Ovary (tissue), 9 donors: ENCODE results near the gene KIAA1328. TPM values are rescaled to one million over a fixed set of nuclear protein-coding genes. Genes with fewer than 3 reads are reported as not detected.
"Not testable (repeated sequence)": the region's sequence is repeated elsewhere in the genome, so short reads cannot be mapped to it uniquely, and the experiment has no call there.

Experiments
- DNase-seq, 5 donors: peaks; one replicate each; pipeline ENCODE4 v3.0.0-alpha.2; 2019 to 2020
- H3K27ac ChIP-seq, 2 donors: fragments of 200-600 bp; one replicate each; pipeline versions ENCODE4 v1.5.1 to v1.8.0; 2019 to 2022
- H3K27me3 ChIP-seq: fragments of 200-600 bp; one replicate; pipeline ENCODE4 v1.8.0; 2022
- H3K36me3 ChIP-seq: fragments of 200-600 bp; sonication (generic); one replicate; pipeline ENCODE4 v1.5.1; 2019
- H3K4me1 ChIP-seq: one replicate; pipeline ENCODE4 v1.8.1; 2013; ENCODE audit warnings: mild to moderate bottlenecking, moderate library complexity; ENCODE audit not compliant: insufficient read depth
- H3K4me3 ChIP-seq: fragments of 200-600 bp; sonication (generic); one replicate; pipeline ENCODE4 v1.5.1; 2017
- H3K9me3 ChIP-seq, 2 donors: fragments of 200-600 bp in 1 of 2; sonication (generic) in 1 of 2; one replicate each; pipeline versions ENCODE4 v1.5.1 to v1.8.1; 2013 to 2019; ENCODE audit warnings: mild to moderate bottlenecking in 1 of 2, moderate library complexity in 1 of 2
- EP300 ChIP-seq: sonication (generic); formaldehyde crosslinking; IDR thresholded peaks from one replicate; pipeline ENCODE4 v1.6.1; 2017; ENCODE audit warnings: antibody characterized with exemption
- POLR2A ChIP-seq: fragments of 450-650 bp; IDR thresholded peaks from one replicate; pipeline ENCODE4 v1.6.1; 2017; ENCODE audit warnings: antibody characterized with exemption, mild to moderate bottlenecking, moderate library complexity
- WGBS, 3 donors: extraction: QIAGEN DNeasy Blood & Tissue Kit in 1 of 3; methylation state at CpG; one replicate each; pipeline versions ENCODE4 v1.1.5 to v1.1.7; 2013 to 2017; 5-methylcytosine and 5-hydroxymethylcytosine counted together
- intact Hi-C, 4 donors: fragments of 100-400 bp; cut with DNase I; formaldehyde crosslinking; loops; one replicate each; pipeline versions ENCODE4 v1.11.0 to v1.15.1; 2022 to 2023
- polyA plus RNA-seq, 2 donors: library from polyadenylated mRNA; stranded (reverse); fragments of 200-250 nt in 1 of 2; fragments of 350-450 nt in 1 of 2; fragmentation: Illumina TruSeq in 1 of 2; extraction: RNeasy Lipid Tissue Mini Kit (QIAGEN cat#74804) in 1 of 2; gene quantifications; one replicate each; pipeline ENCODE4 v1.2.3, GENCODE V29; 2013 to 2014
- total RNA-seq, 7 donors: library from RNA; depleted of rRNA in 2 of 7; stranded (reverse); fragments of >200 nt in 2 of 7; fragmentation: NEBNext Ultra II Directional in 3 of 7; extraction: Animal tissue kit (Norgen Biotek cat#: 25700) in 3 of 7; gene quantifications; one replicate each; pipeline versions ENCODE4 v1.1.0 to v1.2.4, GENCODE V29; 2016 to 2023
- TF ChIP-seq, protein P1 (sequence below), 3 donors: fragments of 450-650 bp in 2 of 3; fragments of 200-600 bp in 1 of 3; IDR thresholded peaks; one replicate each; pipeline versions ENCODE4 v1.5.1 to v1.8.0; 2016 to 2022; ENCODE audit warnings: antibody characterized with exemption in 3 of 3, mild to moderate bottlenecking in 1 of 3
- donor health status: DM: no; HTN: no; CAD: no; lungs with moderate emphysema.
- donor health status: DM: no; HTN: no; CAD: no.
- donor health status: Bipolar disorder and iron deficiency.
- donor health status: DM: yes; HTN: yes; CAD: no.
- donor health status: DM: no; HTN: no; CAD: no.
- donor health status: DM: yes; HTN: yes; CAD: no.

KIAA1328 gene
- total and polyA plus RNA-seq, 9 donors: 6.7 to 38.3 (median 18.7) TPM

DNA sequence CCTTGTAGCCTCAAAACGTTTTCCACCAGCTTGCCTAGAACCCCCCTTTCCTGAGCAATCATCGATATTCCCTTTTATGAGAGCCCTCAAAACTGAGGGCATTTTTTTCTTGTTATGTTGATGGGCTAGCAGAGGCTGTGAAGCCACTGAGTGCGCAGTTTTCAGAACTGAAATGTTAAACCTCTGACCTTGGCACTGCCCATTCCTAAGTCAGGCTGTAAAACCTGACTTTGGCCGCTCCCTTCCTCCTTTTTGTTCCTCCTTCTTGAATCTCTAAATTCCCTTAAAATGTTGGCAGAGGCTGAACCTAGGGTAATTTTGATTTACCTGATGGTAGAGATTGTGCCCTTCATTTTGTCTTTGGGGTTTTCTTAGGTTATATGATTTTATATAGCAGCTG lies 334.2 kb downstream of the KIAA1328 start:
- Histone ChIP-seq H3K4me3 (no peak overlapping the region), H3K4me1 (no peaks in the 10 kb centered on the region), H3K36me3 (no peaks in the 10 kb centered on the region), H3K9me3 (no peaks in the 10 kb centered on the region), H3K27me3 (no peaks in the 10 kb centered on the region), H3K27ac (no peak overlapping the region)
- intact Hi-C loops: no loop called here
- no peak for DNase-seq
- 81 to 87% (median 86%) methylated on average over 4 of the region's 4 CpGs for WGBS, 3 donors
- TF ChIP-seq EP300 (no peak), POLR2A (no peak)
- TF ChIP-seq, protein P1, sequence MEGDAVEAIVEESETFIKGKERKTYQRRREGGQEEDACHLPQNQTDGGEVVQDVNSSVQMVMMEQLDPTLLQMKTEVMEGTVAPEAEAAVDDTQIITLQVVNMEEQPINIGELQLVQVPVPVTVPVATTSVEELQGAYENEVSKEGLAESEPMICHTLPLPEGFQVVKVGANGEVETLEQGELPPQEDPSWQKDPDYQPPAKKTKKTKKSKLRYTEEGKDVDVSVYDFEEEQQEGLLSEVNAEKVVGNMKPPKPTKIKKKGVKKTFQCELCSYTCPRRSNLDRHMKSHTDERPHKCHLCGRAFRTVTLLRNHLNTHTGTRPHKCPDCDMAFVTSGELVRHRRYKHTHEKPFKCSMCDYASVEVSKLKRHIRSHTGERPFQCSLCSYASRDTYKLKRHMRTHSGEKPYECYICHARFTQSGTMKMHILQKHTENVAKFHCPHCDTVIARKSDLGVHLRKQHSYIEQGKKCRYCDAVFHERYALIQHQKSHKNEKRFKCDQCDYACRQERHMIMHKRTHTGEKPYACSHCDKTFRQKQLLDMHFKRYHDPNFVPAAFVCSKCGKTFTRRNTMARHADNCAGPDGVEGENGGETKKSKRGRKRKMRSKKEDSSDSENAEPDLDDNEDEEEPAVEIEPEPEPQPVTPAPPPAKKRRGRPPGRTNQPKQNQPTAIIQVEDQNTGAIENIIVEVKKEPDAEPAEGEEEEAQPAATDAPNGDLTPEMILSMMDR (IDR thresholded peaks at IDR 0.05): no peak

DNA sequence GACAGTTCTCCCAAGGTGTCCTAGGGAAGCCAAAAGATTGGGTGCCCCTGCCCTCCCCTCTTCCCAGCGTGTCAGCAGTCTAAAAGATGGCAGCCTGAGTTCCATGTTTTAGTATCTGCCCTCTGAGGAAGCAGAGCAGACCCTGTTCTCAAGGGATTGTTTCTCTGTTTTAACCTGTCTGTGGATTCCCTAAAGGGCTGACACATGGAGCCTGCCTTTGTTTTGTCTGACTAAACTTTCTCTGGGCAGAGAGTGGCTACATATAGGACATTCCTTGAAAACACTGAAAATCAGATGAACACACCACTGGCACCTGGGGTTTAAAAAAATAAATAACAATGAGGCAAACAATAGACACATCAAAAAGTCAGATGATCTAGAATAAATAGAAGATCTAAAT lies 337.6 kb downstream of the KIAA1328 start:
- Histone ChIP-seq H3K27me3 (no peaks in the 10 kb centered on the region), H3K4me1 (no peaks in the 10 kb centered on the region), H3K36me3 (no peaks in the 10 kb centered on the region), H3K27ac (no peak overlapping the region), H3K4me3 (no peak overlapping the region), H3K9me3 (no peaks in the 10 kb centered on the region)
- intact Hi-C loops: no loop called here
- TF ChIP-seq POLR2A: no peak
- TF ChIP-seq, protein P1 (IDR thresholded peaks at IDR 0.05): no peak
- TF ChIP-seq EP300: no peak
- 92 to 100% (median 93%) methylated on average over 1 of the region's 1 CpG for WGBS, 3 donors
- DNase-seq: no peak

DNA sequence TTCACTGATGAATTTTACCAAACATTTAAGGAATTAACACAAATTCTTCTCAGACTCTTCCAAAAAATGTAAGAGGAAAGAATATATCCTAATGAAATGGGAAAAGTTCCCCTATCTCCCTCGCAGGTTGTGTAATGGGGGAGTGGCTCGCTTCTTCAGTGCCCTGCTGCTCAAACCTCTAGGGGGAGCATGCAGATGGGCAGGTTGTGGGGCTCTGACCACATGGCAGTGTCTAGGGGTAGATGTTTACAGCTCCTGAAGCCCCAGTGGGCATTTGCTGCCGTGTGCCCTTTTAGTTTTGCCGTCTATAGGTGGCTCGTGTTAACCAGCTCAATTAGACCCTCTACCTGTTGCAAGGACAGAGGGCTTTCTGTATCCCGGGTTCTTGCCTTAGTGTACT lies 338.0 kb downstream of the KIAA1328 start:
- H3K9me3 ChIP-seq, H3K36me3 ChIP-seq, H3K27me3 ChIP-seq, DNase-seq, H3K4me1 ChIP-seq, intact Hi-C loops, H3K27ac ChIP-seq, H3K4me3 ChIP-seq: not testable (repeated sequence)
- 93 to 94% (median 94%) methylated on average over 6 of the region's 6 CpGs for WGBS, 3 donors

DNA sequence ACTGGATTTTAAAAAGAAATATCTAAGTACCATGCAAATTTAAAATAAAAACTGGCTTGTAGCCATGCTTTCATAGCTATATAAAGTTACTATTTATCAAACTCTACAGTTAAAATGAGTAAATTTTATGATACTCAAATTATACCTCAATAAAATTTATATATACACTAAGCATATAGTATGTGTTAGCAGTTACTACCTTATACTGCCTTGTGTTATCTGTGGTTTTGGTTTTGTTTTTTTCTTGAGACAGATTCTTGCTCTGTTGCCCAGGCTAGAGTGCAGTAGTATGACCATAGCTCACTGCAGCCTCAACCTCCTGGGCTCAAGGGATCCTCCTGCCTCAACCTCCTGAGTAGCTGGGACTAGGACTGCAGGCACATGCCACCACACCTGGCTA lies 342.1 kb downstream of the KIAA1328 start:
- H3K27ac ChIP-seq: no peak overlapping the region
- TF ChIP-seq POLR2A: no peak
- TF ChIP-seq, protein P1 (IDR thresholded peaks at IDR 0.05): no peak
- TF ChIP-seq EP300: no peak
- H3K4me3 ChIP-seq: no peak overlapping the region
- no peak for DNase-seq
- intact Hi-C loops: no loop called here
- no peaks in the 10 kb centered on the region for H3K4me1 ChIP-seq
- no peaks in the 10 kb centered on the region for H3K36me3 ChIP-seq
- H3K27me3 ChIP-seq: no peaks in the 10 kb centered on the region
- no peaks in the 10 kb centered on the region for H3K9me3 ChIP-seq

DNA sequence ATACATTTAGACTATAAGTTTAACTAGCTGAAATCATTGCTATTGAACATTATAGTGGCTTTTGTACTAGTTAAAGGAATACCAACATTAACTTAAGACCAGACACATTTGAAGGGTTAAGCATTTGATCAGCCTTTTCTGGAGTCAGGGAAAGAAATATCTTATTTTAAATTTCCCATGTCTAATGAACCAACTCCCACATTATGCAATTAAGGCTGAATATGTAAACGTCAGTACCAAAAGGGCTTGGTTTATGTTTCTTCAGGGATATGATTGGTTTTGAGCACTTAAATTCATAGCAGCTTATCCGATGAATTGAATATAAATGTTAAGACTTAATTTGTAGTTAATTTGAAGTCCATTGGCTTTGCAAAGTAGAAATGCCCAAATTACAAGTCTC lies 344.5 kb downstream of the KIAA1328 start:
- Histone ChIP-seq H3K27ac (no peak overlapping the region), H3K4me1 (no peaks in the 10 kb centered on the region), H3K36me3 (no peaks in the 10 kb centered on the region), H3K4me3 (no peak overlapping the region), H3K9me3 (no peaks in the 10 kb centered on the region), H3K27me3 (no peaks in the 10 kb centered on the region)
- TF ChIP-seq EP300 (no peak), POLR2A (no peak)
- TF ChIP-seq, protein P1 (IDR thresholded peaks at IDR 0.05): no peak
- DNase-seq: no peak
- WGBS, 3 donors: 69 to 87% (median 78%) methylated on average over 2 of the region's 2 CpGs
- intact Hi-C loops: no loop called here
